GM21619 (cell line): ENCODE measurements around the gene RNU7-1.

Experiments
- ATAC-seq: cut with Tn5 transposase; IDR thresholded peaks from one replicate; pipeline ENCODE4 v1.9.1; 2021; ENCODE audit not compliant: unreplicated experiment

Gene RNU7-1

DNA sequence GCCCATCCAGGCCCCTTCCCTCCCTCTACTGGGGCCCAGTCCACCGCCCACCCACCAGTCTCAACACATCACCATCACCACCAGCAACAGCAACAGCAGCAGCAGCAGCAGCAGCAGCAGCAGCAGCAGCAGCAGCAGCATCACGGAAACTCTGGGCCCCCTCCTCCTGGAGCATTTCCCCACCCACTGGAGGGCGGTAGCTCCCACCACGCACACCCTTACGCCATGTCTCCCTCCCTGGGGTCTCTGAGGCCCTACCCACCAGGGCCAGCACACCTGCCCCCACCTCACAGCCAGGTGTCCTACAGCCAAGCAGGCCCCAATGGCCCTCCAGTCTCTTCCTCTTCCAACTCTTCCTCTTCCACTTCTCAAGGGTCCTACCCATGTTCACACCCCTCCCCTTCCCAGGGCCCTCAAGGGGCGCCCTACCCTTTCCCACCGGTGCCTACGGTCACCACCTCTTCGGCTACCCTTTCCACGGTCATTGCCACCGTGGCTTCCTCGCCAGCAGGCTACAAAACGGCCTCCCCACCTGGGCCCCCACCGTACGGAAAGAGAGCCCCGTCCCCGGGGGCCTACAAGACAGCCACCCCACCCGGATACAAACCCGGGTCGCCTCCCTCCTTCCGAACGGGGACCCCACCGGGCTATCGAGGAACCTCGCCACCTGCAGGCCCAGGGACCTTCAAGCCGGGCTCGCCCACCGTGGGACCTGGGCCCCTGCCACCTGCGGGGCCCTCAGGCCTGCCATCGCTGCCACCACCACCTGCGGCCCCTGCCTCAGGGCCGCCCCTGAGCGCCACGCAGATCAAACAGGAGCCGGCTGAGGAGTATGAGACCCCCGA lies 6.8 kb upstream of the RNU7-1 start:
- ATAC-seq: no peak

DNA sequence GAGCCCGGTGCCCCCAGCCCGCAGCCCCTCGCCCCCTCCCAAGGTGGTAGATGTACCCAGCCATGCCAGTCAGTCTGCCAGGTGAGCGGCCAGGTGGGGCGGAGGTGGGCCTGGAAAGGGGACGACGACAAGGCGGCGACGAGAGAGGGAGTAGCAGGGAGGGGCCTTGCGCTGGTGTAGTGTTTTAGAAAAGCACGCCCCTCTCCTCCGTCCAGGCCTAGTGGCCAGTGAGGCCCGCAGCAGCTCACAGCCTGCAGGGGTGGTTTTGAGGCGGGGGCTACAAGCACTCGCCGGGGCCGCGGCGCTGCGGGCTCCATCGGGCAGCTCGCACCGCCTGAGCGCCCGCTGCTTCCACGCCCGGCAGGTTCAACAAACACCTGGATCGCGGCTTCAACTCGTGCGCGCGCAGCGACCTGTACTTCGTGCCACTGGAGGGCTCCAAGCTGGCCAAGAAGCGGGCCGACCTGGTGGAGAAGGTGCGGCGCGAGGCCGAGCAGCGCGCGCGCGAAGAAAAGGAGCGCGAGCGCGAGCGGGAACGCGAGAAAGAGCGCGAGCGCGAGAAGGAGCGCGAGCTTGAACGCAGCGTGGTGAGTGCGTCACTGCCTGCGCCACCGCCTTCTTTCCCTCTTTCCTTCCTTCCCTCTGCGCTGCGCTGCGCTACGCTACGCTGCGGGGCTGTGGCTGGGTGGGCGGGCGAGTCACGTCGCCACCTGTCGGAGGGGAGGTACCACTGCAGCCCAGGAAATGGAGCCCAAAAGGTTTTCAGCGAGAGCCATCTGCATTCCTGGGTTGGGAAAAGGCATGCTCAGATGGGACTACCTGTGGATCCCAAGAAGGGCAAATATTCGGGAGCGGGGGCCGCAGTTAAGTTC lies 5.9 kb upstream of the RNU7-1 start:
- ATAC-seq: peak; percentile 87

DNA sequence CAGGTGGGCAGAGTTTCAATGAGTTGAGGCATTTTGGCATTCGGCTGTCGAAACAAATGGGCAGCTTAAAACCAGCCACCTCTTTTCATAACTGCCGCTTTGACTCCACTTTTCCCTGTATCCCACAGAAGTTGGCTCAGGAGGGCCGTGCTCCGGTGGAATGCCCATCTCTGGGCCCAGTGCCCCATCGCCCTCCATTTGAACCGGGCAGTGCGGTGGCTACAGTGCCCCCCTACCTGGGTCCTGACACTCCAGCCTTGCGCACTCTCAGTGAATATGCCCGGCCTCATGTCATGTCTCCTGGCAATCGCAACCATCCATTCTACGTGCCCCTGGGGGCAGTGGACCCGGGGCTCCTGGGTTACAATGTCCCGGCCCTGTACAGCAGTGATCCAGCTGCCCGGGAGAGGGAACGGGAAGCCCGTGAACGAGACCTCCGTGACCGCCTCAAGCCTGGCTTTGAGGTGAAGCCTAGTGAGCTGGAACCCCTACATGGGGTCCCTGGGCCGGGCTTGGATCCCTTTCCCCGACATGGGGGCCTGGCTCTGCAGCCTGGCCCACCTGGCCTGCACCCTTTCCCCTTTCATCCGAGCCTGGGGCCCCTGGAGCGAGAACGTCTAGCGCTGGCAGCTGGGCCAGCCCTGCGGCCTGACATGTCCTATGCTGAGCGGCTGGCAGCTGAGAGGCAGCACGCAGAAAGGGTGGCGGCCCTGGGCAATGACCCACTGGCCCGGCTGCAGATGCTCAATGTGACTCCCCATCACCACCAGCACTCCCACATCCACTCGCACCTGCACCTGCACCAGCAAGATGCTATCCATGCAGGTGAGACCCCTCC lies 5.0 kb upstream of the RNU7-1 start:
- ATAC-seq: no peak

GRCh38 chr12:6939191-6939540 lies 4.5 kb upstream of the RNU7-1 start:
- no peak for ATAC-seq

DNA sequence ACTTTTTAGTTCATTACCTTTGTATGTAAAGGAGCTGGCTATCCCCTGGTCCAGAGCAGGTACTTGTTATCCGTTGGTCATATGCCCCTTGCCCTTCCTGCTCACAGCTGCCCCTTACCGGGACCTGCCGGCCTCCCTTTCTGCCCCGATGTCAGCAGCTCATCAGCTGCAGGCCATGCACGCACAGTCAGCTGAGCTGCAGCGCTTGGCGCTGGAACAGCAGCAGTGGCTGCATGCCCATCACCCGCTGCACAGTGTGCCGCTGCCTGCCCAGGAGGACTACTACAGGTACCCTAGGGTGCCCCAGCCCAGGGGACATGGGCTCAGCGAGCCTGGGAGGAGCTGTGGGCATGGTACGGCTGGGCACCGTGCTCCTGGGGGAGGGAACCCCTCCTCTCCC lies 2.3 kb upstream of the RNU7-1 start:
- no peak for ATAC-seq

- ATAC-seq: no peak
These were observed 1.8 kb upstream of the RNU7-1 start for GRCh38 chr12:6941782-6942181.

- no peak for ATAC-seq
These were observed 1.3 kb upstream of the RNU7-1 start for GRCh38 chr12:6942331-6942665.

DNA sequence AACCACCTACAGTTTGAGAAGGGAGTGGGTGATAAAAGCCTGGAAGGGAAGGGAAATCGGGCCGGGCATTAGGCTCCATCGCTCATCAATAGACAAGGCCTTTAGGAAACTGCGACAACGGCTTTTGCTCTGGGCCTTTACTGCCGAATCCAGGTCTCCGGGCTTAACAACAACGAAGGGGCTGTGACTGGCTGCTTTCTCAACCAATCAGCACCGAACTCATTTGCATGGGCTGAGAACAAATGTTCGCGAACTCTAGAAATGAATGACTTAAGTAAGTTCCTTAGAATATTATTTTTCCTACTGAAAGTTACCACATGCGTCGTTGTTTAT lies 261 bp upstream of the RNU7-1 start:
- ATAC-seq: peak; percentile 33

GRCh38 chr12:6944381-6945186 lies 968 bp downstream of the RNU7-1 start:
- peak; percentile 42 for ATAC-seq

DNA sequence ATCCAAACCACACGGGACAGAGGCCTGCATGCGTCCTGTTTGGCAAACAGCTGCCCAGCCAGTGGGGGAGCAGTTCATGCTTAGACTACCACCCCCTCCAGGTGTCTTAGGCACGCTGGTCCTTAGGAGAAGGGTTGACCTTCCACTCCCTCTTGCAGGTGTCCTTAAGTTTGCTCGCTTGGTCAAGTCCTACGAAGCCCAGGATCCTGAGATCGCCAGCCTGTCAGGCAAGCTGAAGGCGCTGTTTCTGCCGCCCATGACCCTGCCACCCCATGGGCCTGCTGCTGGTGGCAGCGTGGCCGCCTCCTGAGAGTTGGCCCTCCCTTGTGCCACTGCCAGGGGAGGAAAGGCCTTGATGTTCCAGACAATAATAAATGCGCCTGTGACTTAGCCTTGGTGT lies 2.0 kb downstream of the RNU7-1 start:
- ATAC-seq: no peak

GRCh38 chr12:6946033-6946919 lies 2.7 kb downstream of the RNU7-1 start:
- ATAC-seq: peak; percentile 24

GRCh38 chr12:6946920-6947374 lies 3.3 kb downstream of the RNU7-1 start:
- no peak for ATAC-seq

DNA sequence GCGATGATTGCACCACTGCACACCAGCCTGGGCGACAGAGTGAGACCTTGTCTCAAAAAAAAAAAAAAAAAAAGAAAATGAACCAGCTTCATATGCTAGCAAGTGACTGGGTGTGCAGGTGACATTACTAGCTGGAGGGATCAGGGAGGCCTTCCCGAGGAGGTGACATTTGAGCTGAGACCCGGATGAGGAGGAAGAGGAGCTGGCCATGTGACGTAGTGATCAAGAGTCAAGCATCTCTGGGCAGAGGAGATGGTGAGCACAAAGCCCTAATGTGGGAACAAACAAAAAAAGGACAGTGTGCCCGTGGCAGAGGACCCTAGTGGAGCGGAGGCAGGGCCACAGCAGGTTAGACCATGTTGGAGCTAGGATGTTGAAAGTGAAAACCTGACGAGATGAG lies 4.0 kb downstream of the RNU7-1 start:
- no peak for ATAC-seq

DNA sequence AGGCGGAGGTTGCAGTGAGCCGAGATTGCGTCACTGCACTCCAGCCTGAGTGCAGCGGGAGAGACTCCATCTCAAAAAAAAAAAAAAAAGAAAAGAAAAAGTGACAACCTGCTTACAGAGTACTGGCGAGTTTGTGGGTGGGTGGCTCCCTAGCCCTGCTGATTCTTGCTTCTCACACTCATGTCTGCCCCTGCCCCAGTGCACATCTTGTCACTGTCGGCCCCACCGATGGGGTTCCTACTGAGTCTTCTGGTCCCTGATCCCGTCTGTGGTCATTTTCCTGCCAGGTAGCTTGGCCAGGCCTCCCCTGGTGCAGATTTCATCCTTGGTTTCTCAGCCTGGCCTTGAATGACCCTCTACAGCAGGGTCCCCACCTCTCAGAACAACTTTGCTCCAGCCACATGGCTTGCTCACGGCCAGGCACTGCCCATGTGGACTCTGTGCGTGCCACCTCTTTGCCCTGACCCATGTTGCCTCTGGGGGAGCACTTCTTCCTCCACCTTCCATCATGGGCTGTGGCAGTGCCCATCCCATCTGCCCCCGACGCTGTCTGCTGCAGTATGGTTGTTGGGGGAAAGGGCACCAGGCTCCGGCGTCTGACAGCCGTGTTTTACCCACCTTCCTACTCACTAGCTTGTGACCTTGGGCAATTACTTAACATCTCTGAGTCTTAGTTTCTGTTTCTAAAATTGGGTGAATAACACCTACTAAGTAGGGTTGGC lies 5.4 kb downstream of the RNU7-1 start:
- no peak for ATAC-seq

- ATAC-seq: no peak
These were observed 6.8 kb downstream of the RNU7-1 start for GRCh38 chr12:6950401-6950801.

DNA sequence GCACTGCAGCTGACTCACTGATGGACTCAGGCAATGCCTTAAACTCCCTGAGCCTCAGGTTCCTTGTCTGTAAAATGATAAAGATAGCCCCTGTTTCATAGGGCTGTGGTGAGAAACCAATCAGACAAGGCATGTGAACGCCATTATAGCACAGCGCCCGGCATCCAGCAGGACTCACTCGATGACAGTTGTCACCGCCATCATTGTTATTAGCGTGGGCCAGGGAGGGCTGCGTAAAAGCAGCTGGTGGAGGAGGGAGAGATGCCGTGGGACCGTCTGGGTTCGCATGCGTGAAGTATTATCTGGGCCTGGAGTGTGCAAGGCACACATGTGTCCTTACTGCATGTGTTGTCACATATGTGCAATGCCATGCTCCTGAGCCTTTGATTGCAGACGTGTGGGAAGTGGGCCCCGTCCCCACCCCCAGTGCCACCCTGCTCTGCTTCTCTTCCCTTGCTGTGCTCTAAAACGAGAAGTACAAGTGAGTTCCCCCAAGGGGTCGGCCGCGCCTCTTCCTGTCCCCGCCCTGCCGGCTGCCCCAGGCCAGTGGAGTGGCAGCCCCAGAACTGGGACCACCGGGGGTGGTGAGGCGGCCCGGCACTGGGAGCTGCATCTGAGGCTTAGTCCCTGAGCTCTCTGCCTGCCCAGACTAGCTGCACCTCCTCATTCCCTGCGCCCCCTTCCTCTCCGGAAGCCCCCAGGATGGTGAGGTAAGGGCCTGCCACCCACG lies 7.4 kb downstream of the RNU7-1 start, which contains the start of gene PTPN6:
Gene PTPN6 (plus strand): TSS at position 546 of the 730 bp plus-strand sequence. CDS start 157 bp downstream, at position 703.
- ATAC-seq: no peak

- no peak for ATAC-seq
These were observed 8.0 kb downstream of the RNU7-1 start for GRCh38 chr12:6951551-6952120.
